Measurements from ENCODE around the gene B4GALT2. TPM values are rescaled to one million over a fixed set of nuclear protein-coding genes. Genes with fewer than 3 reads are reported as not detected.

Gene B4GALT2
- total and polyA plus RNA-seq, 2 of the 8 experiments (the other 6 are each of a cell fraction or from before 2014, with no cell fraction given) = 56.5 to 121 TPM

- Histone ChIP-seq H2BK15ac (ENCODE audit: low read length) (no peak overlapping the region), H3K4me1 (replicated peaks in 1 of 4; ENCODE audit: control insufficient read depth in 3 of 4, insufficient read depth in 4 of 4, low read length in 3 of 4) (no peaks in the 10 kb centered on the region; a peak in 1 of 7 replicates), H3K27me3 (replicated peaks in 1 of 4; ENCODE audit: control insufficient read depth in 3 of 4, extremely low read depth in 1 of 4, insufficient read depth in 3 of 4, low read length in 3 of 4) (no peaks in the 10 kb centered on the region), H3K23me2 (ENCODE audit: low read depth, low read length) (no peaks in the 10 kb centered on the region), H3K4ac (replicated peaks; ENCODE audit: insufficient read length, low read depth, low read length) (no peak overlapping the region), H3K79me2 (ENCODE audit: control insufficient read depth in 1 of 2, insufficient read depth in 2 of 2, low read length in 2 of 2) (no peaks in the 10 kb centered on the region), H2BK120ac (replicated peaks; ENCODE audit: low read depth, low read length) (no peak overlapping the region), H3K36me3 (ENCODE audit: control insufficient read depth in 2 of 4, insufficient read depth in 4 of 4, low read length in 3 of 4) (peaks cover 0 to 11% (median 8%) of the 10 kb centered on the region in 4 experiments; a peak in 5 of 8 replicates), H2AK5ac (ENCODE audit: low read depth, low read length) (no peak overlapping the region), H4K5ac (ENCODE audit: insufficient read length, low read depth, low read length) (no peak overlapping the region), H4K91ac (replicated peaks; ENCODE audit: insufficient read length, low read length) (no peak overlapping the region), H3K4me2 (ENCODE audit: insufficient read depth in 1 of 2, low read depth in 2 of 2, low read length in 2 of 2) (no peak overlapping the region), H3K14ac (ENCODE audit: insufficient read length) (no peak overlapping the region), H2AFZ (ENCODE audit: low read length) (no peak overlapping the region), H3K56ac (replicated peaks; ENCODE audit: insufficient read length, low read depth, low read length) (no peak overlapping the region), H4K20me1 (replicated peaks in 1 of 2; ENCODE audit: control insufficient read depth in 1 of 2, insufficient read depth in 2 of 2, low read length in 2 of 2) (peaks cover 2 to 4% of the 10 kb centered on the region in 2 experiments), H2BK5ac (ENCODE audit: low read depth, low read length) (no peak overlapping the region), H3K79me1 (ENCODE audit: low read depth, low read length) (no peaks in the 10 kb centered on the region), H2BK20ac (ENCODE audit: low read length) (no peak overlapping the region), H3K23ac (ENCODE audit: insufficient read length) (no peak overlapping the region), H3K27ac (ENCODE audit: low read depth, low read length) (no peak overlapping the region), H3K4me3 (ENCODE audit: extremely low read depth in 1 of 4, insufficient read depth in 2 of 4, low read depth in 3 of 4, low read length in 4 of 4) (no peak overlapping the region), H4K8ac (ENCODE audit: extremely low read depth, insufficient read depth, low read length) (no peak overlapping the region), H2BK12ac (ENCODE audit: low read depth, low read length) (no peak overlapping the region), H3K18ac (ENCODE audit: extremely low read depth, low read length) (no peak overlapping the region), H3K9ac (replicated peaks in 1 of 4; ENCODE audit: extremely low read depth in 1 of 4, low read depth in 3 of 4, low read length in 3 of 4) (no peak overlapping the region), H3K9me3 (ENCODE audit: insufficient read depth in 2 of 2, low read depth in 1 of 2, low read length in 1 of 2) (no peaks in the 10 kb centered on the region)
- ChIA-PET CTCF (ENCODE audit: partially characterized antibody) (interaction anchor here (0.9 to 21.8 kb wide), 5 partner anchors 8 to 49 kb away, joined by 3 to 478 read pairs (median 5); no protein-coding TSS in a partner anchor), POLR2A (ENCODE audit: partially characterized antibody) (interaction anchor here (1.0 to 27.1 kb wide), 4 partner anchors 18 to 51 kb away, joined by 3 to 544 read pairs (median 4); partner anchors contain the start of gene SLC6A9)
- FAIRE-seq = no peak
- 91% methylated on average over 11 of the region's 11 CpGs; no CpG with 5 or more reads in 1 of the 2 experiments for WGBS, 2 experiments (ENCODE audit: extremely low coverage in 1 of 2, insufficient coverage in 1 of 2, insufficient read length in 1 of 2, insufficient replicate concordance in 2 of 2, low coverage in 1 of 2, low lambda C conversion rate in 2 of 2, missing lambda C conversion rate in 1 of 2)
- no peak for DNase-seq (ENCODE audit: low read depth in 1 of 2, low spot score in 2 of 2)
- TF ChIP-seq CTCF (IDR thresholded peaks at IDR 0.05; ENCODE audit: control extremely low read depth in 1 of 3, insufficient read depth in 1 of 3, low read depth in 1 of 3, low read length in 3 of 3) (no peak), SIX5 (IDR thresholded peaks at IDR 0.05; ENCODE audit: low read depth, low read length) (no peak), GTF2F1 (IDR thresholded peaks at IDR 0.05; ENCODE audit: borderline replicate concordance, low read depth, low read length) (no peak), TBP (IDR thresholded peaks at IDR 0.05; ENCODE audit: low read depth, low read length) (no peak), BCL11A (IDR thresholded peaks at IDR 0.05; ENCODE audit: low read depth in 2 of 2, low read length in 2 of 2) (no peak), EZH2 (IDR thresholded peaks at IDR 0.05; ENCODE audit: low read depth, low read length, severe bottlenecking) (no peak), CHD1 (IDR thresholded peaks at IDR 0.05; ENCODE audit: low read depth, low read length) (no peak), POU5F1 (IDR thresholded peaks at IDR 0.05; ENCODE audit: low read depth, low read length) (no peak), RAD21 (IDR thresholded peaks at IDR 0.05 in 1 of 2, conservative IDR thresholded peaks at IDR 0.05 in 1 of 2; ENCODE audit: low read depth in 2 of 2, low read length in 2 of 2) (no peak), JUND (IDR thresholded peaks at IDR 0.05; ENCODE audit: low read length) (no peak), SIRT6 (IDR thresholded peaks at IDR 0.05; ENCODE audit: low read length) (no peak), RFX5 (IDR thresholded peaks at IDR 0.05; ENCODE audit: borderline replicate concordance, low read depth, low read length) (no peak)
Observed at GRCh38 chr1:43998000-43998378, 19.0 kb downstream of the B4GALT2 start.

All from H1 (cell line).